NCI-H2171 (cell line): ENCODE results near the gene FOXN3.
"Not testable (repeated sequence)": the region's sequence is repeated elsewhere in the genome, so short reads cannot be mapped to it uniquely, and the experiment has no call there.

Experiments used
- DNase-seq: peaks from one replicate; lab custom pipeline; 2025; lab: John Stamatoyannopoulos, UW

FOXN3 gene

DNA sequence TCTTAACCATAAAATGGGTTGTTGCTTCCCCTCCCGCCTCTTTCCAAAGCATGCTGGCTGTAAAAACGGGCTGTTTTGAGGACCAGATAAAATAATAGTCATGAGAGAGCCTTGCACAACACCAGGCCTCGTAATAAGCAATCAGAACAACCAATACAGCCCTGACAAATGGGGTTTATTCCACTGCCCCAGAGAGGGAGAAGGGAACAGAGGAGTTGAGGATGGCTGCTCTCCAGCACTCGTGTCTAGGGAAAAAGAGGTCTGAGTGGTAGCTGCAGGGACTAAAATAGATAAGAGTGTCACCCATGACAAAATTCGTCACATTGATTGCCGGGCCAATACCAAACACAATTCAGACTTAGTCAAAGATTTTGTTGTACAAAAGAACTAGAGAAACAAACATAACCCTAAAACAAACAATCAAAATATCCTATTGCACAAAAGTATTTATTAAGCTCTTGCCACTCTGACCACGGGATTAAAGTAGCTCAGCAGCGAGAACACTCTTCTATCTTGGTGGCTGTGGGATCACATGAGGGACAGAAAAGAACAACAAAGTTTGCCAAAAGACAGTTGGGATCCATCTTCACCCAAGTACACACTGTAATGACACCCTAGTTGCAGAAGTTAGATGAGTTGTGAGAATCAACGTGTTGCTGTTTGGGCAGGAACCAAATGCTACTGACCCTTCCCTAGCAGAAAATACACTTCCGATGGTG, 188.0 kb downstream of the FOXN3 start:
- DNase-seq, result no peak

GRCh38 chr14:89227496-89227836, 189.6 kb downstream of the FOXN3 start:
- DNase-seq, result no peak

DNA sequence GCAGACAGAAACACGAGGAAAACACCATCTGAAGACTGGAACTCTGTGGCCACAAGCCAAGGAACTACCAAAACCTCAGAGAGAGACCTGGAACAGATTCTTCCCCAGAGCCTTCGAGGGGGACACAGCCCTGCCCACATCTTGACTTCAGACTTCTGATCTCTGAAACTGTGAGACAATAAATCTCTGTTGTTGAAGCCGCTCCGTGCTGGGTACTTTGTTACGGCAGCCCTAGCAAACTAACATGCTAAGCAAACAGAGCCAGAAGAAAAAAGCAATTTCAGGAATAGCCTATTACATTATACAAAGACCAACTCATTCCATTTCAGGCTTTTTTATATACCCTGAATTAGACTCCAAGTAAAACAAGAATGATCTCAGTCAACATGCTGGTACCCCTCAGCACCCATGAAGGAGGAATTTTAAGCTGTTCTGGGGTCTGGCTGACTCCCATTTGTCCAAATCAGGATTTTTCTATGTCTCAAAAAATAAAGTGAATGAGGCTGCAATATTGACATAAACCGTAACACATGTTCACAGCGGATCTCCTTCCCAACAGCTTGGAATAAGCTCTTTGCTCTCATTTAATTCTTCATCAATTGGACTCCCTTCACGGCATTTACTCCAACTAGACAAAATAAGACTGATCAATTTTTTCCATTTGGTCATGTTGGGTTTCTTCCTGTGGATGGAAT, 190.1 kb downstream of the FOXN3 start:
- DNase-seq, result no peak

DNA sequence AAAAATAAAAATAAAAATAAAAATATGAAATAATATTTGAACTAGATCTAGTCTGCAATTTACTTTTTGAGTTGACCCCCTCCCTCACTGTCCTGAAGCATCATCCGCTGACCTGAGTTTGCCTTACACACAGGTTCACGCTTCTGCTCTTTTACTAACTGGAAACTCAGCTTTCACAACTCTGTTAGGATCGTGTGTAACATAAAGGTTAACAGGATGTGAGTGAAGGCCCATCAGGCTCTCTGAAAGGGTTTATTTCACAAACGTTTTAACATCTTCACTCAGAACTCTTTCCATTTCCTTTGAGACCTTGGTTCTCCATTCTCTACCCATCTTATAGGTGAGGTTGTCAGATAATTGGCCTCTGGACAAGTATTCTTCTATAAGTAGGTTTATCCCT, 191.4 kb downstream of the FOXN3 start:
- DNase-seq, result no peak

GRCh38 chr14:89221109-89221810, 195.8 kb downstream of the FOXN3 start:
- DNase-seq, result no peak

- DNase-seq, result no peak
These were observed 198.0 kb downstream of the FOXN3 start for GRCh38 chr14:89219051-89219450.

DNA sequence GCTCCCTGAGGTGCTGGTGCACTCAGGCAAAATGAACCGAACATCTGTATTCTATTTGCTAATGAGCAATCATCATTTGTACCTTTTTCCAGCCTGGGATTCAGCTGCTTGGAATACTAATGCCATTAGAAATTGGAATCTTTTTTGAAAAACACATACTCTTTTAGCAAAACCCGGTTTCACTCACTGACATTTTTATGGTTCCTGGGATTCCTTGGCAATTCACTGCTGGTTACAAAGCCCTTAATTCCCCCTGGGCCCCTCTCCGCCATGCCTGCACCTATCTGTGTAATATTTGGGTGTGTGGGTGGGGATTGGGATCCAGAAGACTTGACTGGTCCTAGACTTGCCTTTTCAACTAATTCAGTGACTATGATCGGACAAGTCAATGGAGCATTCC, 199.1 kb downstream of the FOXN3 start:
- no peak for DNase-seq

GRCh38 chr14:89215531-89215930, 201.5 kb downstream of the FOXN3 start:
- no peak for DNase-seq

- no peak for DNase-seq
These were observed 201.9 kb downstream of the FOXN3 start for GRCh38 chr14:89215114-89215513.

DNA sequence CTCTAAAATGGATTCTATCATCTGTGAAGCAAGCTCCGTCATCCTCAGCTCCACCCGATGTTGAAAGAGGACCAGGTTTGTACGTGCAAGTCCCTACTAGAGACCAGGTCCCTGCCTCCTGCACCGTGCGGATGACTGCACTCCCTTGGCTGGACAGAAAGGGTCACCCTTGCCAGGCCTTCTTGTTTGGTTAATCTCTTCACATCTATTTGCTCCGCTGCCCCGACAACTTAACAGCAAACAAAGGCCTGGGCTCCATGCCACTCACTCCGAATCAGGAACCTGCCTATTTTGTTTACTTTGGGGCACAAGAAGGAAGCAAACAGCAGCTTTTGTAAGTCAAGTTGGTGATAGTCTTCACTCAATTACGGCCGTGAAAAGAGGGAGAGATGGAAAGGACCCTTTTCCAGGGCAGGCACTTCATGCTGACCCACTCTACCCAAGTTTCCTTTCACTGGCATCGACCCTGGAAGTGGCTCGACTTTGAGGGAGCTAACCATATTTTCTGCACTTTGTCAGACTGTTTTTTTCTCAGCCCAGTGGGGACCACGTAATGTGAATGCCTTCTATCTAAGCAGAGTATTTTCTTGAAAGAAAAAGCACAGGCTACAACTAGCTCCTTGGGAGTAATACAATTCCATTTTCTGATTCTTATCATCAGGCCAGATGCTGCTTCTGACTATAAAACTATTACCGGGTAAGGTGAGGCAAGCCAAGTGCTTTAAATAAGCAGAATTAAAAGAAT, 202.6 kb downstream of the FOXN3 start:
- no peak for DNase-seq

- no peak for DNase-seq
These were observed 204.4 kb downstream of the FOXN3 start for GRCh38 chr14:89212386-89213235.

DNA sequence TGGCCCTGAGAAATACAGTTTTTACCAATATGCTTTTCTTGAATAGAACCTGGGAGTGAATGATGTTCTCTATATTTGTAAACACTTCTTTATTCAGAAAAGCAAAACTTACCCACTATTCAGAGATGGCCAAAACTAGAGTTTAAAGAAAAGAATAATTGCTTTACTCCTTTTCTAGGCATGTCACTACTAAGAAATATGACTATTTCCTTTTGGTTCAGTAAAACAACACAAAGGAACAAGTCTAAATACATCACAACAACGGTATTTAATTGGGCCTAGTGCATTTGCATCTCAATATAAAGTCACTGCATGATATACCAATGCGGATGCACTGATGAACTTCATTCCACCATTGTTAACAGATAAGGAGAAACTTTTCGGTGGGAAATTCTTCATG, 207.5 kb downstream of the FOXN3 start:
- no peak for DNase-seq

- no peak for DNase-seq
These were observed 209.1 kb downstream of the FOXN3 start for GRCh38 chr14:89207925-89208328.

DNA sequence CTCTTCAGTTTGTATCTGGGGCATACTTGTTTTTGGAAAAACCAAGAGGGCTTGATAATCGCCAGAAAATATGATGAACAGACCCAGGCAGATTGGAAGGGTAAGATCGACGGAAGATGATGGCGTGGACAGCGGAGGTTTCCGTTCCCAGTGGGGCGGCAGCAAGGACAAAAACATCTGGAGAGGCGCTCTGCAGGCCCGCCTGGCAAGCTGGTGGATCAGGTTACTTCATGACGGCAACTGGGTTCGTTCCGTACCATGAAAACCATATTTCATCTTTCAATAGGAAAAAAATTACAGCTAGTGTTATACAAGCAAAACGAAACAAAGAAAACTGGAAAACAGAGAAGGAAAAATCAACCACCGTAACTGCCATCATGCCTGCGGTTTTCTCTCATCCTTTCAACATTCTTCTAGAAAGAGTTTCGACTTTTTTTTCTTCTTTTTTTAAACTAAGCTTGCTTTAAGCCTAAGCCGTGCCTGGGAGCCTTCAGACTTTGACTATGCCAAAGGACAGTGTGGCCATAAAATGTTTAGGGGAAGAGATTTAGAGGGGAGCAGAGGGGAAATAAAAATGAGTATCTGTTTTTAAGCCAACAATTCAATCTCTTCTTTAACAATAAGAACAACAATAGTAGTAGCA, 210.5 kb downstream of the FOXN3 start:
- DNase-seq, result peak; percentile 10

DNA sequence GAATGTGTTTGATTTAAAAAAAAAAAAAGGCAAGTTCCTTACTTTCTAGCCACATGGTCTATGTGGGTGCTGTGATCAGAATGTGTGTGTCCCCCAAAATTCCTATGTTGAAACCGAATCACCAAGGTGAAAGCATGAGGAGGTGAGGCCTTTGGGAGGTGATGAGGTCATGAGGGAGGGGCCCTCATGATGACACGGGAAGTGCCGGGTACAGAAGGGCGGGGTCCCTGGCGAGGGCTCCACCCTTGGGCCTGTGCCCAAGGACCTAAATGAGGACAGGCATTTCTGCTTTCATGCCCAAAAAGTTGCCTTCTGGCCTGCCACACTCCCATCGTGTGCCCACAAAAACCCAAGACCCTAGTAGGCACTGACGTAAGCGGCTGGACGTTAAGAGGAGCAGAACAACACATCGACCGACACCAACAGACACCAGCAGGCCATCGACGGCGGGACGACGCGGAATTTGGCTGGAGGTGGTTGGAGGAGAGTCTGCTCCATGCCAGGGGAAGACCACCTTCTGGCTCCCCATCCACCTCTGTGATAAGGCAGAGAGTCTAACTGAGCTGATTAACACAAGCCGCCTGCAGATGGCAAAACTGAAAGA, 211.8 kb downstream of the FOXN3 start:
- DNase-seq, result no peak

GRCh38 chr14:89202413-89203190, 214.4 kb downstream of the FOXN3 start:
- DNase-seq, result no peak

DNA sequence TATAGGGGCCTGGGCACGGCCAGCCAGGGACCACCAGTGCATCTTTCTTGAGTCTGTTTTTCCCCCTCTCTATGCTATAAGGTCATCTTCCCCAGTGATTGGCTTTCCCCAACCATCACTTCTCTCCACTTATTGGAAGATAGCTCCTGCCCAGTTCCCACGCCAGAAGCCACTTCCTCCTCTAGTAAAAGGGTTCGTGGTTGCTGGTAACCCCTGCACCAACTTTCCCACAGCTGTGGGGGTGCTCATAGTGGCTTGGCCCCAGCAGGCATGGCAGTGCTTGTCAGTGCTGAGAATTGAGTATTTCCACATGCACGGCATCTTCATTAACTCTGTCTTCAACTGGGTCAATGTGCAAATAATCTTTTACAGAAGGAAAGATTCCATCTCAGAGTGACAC, 215.4 kb downstream of the FOXN3 start:
- DNase-seq, result no peak

- DNase-seq, result not testable (repeated sequence)
These were observed 217.7 kb downstream of the FOXN3 start for GRCh38 chr14:89199357-89199756.

DNA sequence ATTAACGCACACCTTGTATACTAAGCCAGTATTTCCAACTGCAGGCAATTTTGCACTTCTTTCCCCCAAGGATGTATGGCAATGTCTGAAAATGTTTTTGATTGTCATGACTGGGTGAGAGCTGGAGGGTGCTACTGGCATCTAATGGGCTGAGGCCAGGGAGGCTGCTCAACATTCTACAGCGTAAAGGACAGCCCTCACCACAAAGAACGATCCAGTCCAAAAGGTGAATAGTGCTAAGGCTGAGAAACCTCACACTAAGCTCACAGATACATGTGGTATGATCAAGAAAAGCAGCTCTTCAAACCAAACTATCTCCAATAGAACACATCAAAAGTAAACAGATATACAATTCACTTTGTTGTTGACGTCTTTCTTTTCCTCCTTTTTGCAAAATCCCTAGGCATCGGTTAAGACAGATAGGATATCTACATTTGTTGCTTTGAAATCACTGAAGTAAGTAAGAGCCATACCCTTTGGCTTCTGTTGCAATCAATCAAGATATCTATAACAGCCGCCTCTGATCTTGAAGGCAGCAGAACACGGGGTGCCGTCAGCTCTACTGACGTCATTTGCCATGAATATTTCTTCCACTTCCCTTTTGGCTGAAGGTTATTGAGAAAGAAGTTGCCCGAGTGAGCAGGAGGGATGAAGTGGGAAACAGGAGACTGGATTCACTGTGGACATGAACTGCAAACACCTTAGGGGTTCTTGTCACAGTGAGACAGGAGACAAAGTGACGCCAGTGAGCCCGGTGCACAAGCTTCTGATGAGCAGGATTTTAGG, 218.3 kb downstream of the FOXN3 start:
- no peak for DNase-seq
